ENCODE results near the gene EEF1AKMT3.

The EEF1AKMT3 gene

DNA sequence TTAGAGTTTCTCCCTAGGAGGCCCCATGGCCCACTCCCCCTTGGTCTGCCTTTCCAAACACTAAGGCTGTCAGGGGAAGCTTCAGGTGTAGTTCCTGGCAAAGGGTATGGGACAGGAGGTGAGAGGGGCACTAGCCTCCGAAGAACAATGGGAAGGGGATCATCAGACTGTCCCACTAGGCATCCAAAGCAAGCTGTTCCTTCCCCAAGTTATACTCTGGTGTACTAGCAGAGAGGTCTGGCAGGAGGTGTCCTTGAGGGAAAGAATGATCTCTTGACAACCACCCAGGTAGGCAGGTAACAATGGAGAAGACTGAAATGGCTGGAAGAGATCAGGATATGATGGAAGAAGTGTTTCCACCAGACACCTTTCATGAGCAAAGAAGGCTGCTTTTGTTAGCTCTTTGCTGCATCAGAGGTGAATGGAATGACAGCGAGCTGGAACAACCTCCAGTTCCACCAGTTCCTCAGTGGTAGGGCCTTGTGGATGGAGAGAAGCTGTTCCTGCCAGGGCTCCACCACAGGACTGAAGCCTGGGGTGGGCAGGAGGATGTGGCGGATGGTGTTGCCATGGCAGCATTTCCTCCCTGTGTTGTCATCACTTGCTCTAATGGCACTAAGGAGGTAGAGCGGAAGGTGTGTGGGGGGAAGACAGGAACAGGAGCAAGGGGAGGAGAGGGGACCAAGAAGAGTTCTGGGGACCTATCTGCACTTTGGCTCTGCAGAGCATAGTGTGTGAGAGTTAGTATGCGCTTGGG is 31.6 kb upstream of the EEF1AKMT3 start:
- peaks cover 47% of the 10 kb centered on the region for H3K36me3 Mint-ChIP-seq (ENCODE audit: low read depth)
- H3K4me1 Mint-ChIP-seq (ENCODE audit: low read depth): peaks cover 64% of the 10 kb centered on the region
- H3K27me3 Mint-ChIP-seq: no peaks in the 10 kb centered on the region
- H3K27ac Mint-ChIP-seq: peak overlapping the region; percentile 96
- no peaks in the 10 kb centered on the region for H3K9me3 Mint-ChIP-seq
- H3K4me3 Mint-ChIP-seq: peak overlapping the region; percentile 94
- DNase-seq: peak; percentile 77

DNA sequence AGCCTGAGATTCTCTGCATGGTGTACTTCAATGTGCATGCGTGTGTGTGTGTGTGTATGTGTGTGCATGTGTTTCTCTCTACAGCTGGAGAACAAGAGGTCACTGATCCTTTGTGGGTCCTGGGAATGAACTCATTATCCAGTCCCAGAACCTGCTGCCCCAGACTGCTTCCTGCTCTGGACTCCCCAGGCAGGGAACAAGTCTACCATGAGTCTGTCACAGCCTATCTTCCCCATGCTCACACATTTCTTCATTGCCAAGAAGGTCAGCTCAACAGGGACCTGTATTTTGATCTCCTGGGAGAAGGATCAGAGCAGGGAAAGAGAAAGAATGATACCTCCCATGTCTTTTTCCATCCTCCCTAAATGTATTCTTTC is 31.0 kb upstream of the EEF1AKMT3 start:
- H3K4me3 Mint-ChIP-seq: peak overlapping the region; percentile 94
- H3K27me3 Mint-ChIP-seq: no peaks in the 10 kb centered on the region
- H3K36me3 Mint-ChIP-seq (ENCODE audit: low read depth): peaks cover 50% of the 10 kb centered on the region
- peak overlapping the region; percentile 96 for H3K27ac Mint-ChIP-seq
- H3K4me1 Mint-ChIP-seq (ENCODE audit: low read depth): peaks cover 68% of the 10 kb centered on the region
- DNase-seq: no peak
- no peaks in the 10 kb centered on the region for H3K9me3 Mint-ChIP-seq

- peak; percentile 81 for DNase-seq
- Mint-ChIP-seq H3K27me3 (no peaks in the 10 kb centered on the region), H3K4me3 (peak overlapping the region; percentile 94), H3K27ac (peak overlapping the region; percentile 96), H3K4me1 (ENCODE audit: low read depth) (peaks cover 67% of the 10 kb centered on the region), H3K9me3 (no peaks in the 10 kb centered on the region), H3K36me3 (ENCODE audit: low read depth) (peaks cover 50% of the 10 kb centered on the region)
Observed at GRCh38 chr12:57741844-57742738, 30.3 kb upstream of the EEF1AKMT3 start.

GRCh38 chr12:57743769-57744168 is 28.6 kb upstream of the EEF1AKMT3 start:
- no peak for DNase-seq
- peak overlapping the region; percentile 93 for H3K4me3 Mint-ChIP-seq
- peaks cover 71% of the 10 kb centered on the region for H3K4me1 Mint-ChIP-seq (ENCODE audit: low read depth)
- peaks cover 64% of the 10 kb centered on the region for H3K36me3 Mint-ChIP-seq (ENCODE audit: low read depth)
- H3K9me3 Mint-ChIP-seq: no peaks in the 10 kb centered on the region
- peak overlapping the region; percentile 96 for H3K27ac Mint-ChIP-seq
- no peaks in the 10 kb centered on the region for H3K27me3 Mint-ChIP-seq

GRCh38 chr12:57744194-57744776 is 28.1 kb upstream of the EEF1AKMT3 start:
- Mint-ChIP-seq H3K4me3 (peak overlapping the region; percentile 93), H3K9me3 (no peaks in the 10 kb centered on the region), H3K27me3 (no peaks in the 10 kb centered on the region), H3K4me1 (ENCODE audit: low read depth) (peaks cover 71% of the 10 kb centered on the region), H3K27ac (peak overlapping the region; percentile 96), H3K36me3 (ENCODE audit: low read depth) (peaks cover 65% of the 10 kb centered on the region)
- peak; percentile 88 for DNase-seq

DNA sequence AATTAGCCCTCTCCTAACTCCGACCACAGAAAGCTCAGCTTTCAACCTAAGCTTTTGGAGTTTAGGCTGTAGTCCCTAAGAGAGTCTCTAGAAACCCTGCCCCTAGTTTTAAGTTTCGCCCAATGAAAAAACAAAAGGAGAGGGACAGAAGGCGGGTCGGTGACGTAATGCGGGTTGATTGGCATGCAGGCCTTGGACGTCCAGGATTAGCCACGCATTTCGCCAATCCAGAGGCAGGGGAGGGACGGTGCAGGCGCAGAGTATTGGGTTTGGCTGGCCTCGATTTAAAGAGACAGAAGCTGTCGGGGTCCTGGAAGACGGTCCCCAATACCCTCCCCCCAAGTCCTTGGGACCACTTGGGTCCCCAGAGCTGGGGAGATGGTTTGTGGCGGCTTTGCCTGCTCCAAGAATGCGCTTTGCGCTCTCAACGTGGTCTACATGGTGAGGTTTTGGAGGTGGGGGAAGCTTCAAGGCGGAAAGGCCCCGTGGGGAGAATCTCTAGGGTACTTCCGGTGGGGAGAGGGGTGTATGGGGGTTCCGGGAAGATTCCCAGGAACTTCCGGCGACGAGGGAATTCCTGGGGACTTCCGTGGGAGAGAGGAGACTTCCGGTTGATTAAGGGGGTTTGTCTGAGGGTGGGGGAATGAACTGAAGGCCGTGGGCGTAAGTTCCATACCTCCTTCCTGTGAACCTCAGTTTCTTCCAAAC is 27.5 kb upstream of the EEF1AKMT3 start, which contains the start of gene TSPAN31:
Gene TSPAN31 (plus strand): TSS at position 263 of the 708 bp plus-strand sequence. CDS start 116 bp downstream, at position 379.
- peak within 1 kb of the TSS; percentile 93 for H3K4me3 Mint-ChIP-seq
- H3K36me3 Mint-ChIP-seq (ENCODE audit: low read depth): peaks cover 64% of the 10 kb centered on the region
- peak within 1 kb of the TSS; percentile 96 for H3K27ac Mint-ChIP-seq
- peaks cover 65% of the 10 kb centered on the region for H3K4me1 Mint-ChIP-seq (ENCODE audit: low read depth)
- peak; percentile 94 for DNase-seq
- no peaks in the 10 kb centered on the region for H3K9me3 Mint-ChIP-seq
- H3K27me3 Mint-ChIP-seq: no peaks in the 10 kb centered on the region

DNA sequence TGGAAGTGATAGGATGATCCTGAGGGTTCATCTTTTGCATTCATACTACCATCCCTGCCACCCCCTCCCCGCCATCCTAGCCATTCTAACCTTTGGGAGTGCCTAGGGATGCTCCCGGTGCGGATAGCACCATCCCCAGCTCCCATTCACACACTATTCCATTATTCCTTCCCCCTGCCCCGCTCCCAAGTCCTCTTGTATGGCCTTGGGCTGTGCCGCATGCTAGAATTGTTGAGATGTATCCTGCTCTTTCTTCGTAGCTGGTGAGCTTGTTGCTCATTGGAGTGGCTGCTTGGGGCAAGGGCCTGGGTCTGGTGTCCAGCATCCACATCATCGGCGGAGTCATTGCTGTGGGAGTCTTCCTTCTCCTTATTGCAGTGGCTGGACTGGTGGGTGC is 26.9 kb upstream of the EEF1AKMT3 start:
- Mint-ChIP-seq H3K27ac (peak overlapping the region; percentile 96), H3K27me3 (no peaks in the 10 kb centered on the region)

DNA sequence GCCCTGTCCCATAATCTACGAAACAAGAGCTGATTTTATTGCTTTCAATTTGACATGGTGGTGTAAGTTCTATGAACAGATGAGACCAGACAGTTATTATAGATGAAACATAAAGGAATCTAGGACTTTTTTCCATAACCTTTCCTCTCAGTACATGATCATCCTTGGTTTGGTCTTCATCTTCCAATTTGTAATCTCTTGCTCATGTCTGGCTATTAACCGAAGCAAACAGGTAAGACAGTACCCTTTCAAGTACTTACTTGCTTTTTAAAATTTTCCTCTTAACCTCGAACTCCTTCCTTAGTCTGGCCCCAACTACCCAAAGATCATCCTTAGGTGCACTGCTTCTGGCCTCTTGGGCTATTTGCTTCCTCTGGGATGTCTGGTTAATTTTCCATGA is 26.4 kb upstream of the EEF1AKMT3 start:
- Mint-ChIP-seq H3K27ac (peak overlapping the region; percentile 96), H3K4me1 (ENCODE audit: low read depth) (peaks cover 66% of the 10 kb centered on the region), H3K9me3 (no peaks in the 10 kb centered on the region), H3K27me3 (no peaks in the 10 kb centered on the region), H3K4me3 (peak overlapping the region; percentile 93), H3K36me3 (ENCODE audit: low read depth) (peaks cover 69% of the 10 kb centered on the region)
- DNase-seq: no peak

More for the DNA sequence above, 26.9 kb upstream of the EEF1AKMT3 start:
- Mint-ChIP-seq H3K9me3 (no peaks in the 10 kb centered on the region), H3K4me3 (peak overlapping the region; percentile 93), H3K36me3 (ENCODE audit: low read depth) (peaks cover 67% of the 10 kb centered on the region), H3K4me1 (ENCODE audit: low read depth) (peaks cover 66% of the 10 kb centered on the region)
- DNase-seq: peak; percentile 47

GRCh38 chr12:57749061-57749460 is 23.4 kb upstream of the EEF1AKMT3 start:
- H3K9me3 Mint-ChIP-seq: no peaks in the 10 kb centered on the region
- H3K27me3 Mint-ChIP-seq: no peaks in the 10 kb centered on the region
- peaks cover 66% of the 10 kb centered on the region for H3K4me1 Mint-ChIP-seq (ENCODE audit: low read depth)
- H3K36me3 Mint-ChIP-seq (ENCODE audit: low read depth): peaks cover 72% of the 10 kb centered on the region
- DNase-seq: no peak
- H3K4me3 Mint-ChIP-seq: peak overlapping the region; percentile 14
- H3K27ac Mint-ChIP-seq: peak overlapping the region; percentile 85

DNA sequence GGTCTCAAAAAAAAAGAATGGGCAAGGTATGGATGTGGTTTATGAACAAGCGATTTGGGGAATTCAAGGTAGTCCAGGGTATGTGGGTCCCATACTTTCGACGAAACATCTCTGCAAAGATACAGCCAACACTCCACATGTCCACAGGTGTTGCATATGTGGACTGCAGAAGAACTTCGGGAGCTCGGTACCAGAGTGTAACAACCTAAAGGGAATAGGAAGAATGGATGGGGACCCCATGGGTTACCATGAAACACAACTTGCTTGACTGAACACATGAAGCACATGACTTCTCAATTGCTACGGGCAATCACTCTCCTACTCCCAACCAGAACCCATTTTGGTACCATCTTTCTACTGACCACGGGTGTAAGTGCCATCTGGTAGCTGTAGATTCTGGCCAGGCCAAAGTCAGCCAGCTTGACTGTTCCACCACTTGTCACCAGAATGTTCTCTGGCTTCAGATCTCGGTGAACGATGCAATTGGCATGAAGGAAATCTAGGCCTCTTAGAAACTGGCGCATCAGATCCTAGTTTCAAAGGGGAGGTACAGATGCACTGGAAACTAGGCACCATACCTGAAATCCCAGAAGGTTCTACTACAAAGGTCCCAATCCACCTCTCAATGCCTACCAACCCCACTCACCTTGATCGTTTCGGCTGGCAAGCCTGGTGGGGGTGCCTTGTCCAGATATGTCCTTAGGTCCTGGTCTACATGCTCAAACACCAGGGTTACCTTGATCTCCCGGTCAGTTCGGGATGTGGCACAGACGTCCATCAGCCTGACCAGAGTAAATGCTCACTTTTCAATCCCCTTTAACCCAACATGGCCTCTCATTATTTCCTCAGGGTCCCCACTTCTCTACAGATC is 21.6 kb upstream of the EEF1AKMT3 start:
- peaks cover 61% of the 10 kb centered on the region for H3K36me3 Mint-ChIP-seq (ENCODE audit: low read depth)
- DNase-seq: no peak
- no peaks in the 10 kb centered on the region for H3K27me3 Mint-ChIP-seq
- no peaks in the 10 kb centered on the region for H3K9me3 Mint-ChIP-seq
- H3K4me1 Mint-ChIP-seq (ENCODE audit: low read depth): peaks cover 57% of the 10 kb centered on the region
- peak overlapping the region; percentile 97 for H3K27ac Mint-ChIP-seq
- peak overlapping the region; percentile 95 for H3K4me3 Mint-ChIP-seq

DNA sequence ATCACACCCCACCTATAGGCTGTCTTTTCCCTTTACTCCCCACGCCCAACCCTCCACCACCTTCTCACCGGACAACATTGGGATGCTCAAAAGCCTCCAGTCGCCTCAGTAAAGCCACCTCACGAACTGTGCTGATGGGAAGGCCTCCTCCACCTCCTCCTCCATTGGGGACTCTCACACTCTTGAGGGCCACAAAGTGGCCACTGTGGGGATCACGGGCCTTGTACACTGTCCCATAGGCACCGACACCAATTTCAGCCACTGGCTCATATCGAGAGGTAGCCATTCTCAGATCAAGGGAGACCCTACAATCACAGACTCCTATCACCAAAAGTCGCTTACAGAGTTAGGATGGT is 21.0 kb upstream of the EEF1AKMT3 start:
- Mint-ChIP-seq H3K4me1 (ENCODE audit: low read depth) (peaks cover 56% of the 10 kb centered on the region), H3K4me3 (peak overlapping the region; percentile 95), H3K27me3 (no peaks in the 10 kb centered on the region), H3K27ac (peak overlapping the region; percentile 97), H3K36me3 (ENCODE audit: low read depth) (peaks cover 55% of the 10 kb centered on the region), H3K9me3 (no peaks in the 10 kb centered on the region)
- DNase-seq: peak; percentile 45

GRCh38 chr12:57751788-57752667 is 20.4 kb upstream of the EEF1AKMT3 start, which contains the start of gene CDK4:
Gene CDK4, minus strand, starts transcription at chr12:57752310. Its CDS starts 593 bp downstream, at chr12:57751717.
- peak; percentile 98 for DNase-seq
- Mint-ChIP-seq H3K4me3 (peak within 1 kb of the TSS; percentile 95), H3K4me1 (ENCODE audit: low read depth) (peaks cover 58% of the 10 kb centered on the region), H3K27me3 (no peaks in the 10 kb centered on the region), H3K27ac (peak within 1 kb of the TSS; percentile 97), H3K9me3 (no peaks in the 10 kb centered on the region), H3K36me3 (ENCODE audit: low read depth) (peaks cover 53% of the 10 kb centered on the region)

All from activated T-cell treated with anti-CD3 and anti-CD28 coated beads, Interleukin-2, amount 50 U/mL, for 24 hours (primary cell).